HG03196 (cell line): ENCODE measurements around the gene TTC12.

Experiments used
- ATAC-seq: cut with Tn5 transposase; IDR thresholded peaks from one replicate; pipeline ENCODE4 v1.9.1; 2021; ENCODE audit not compliant: unreplicated experiment

TTC12 gene

GRCh38 chr11:113370634-113371033, 56.3 kb downstream of the TTC12 start:
- no peak for ATAC-seq

GRCh38 chr11:113372309-113372708, 57.9 kb downstream of the TTC12 start:
- no peak for ATAC-seq

GRCh38 chr11:113373306-113373705, 58.9 kb downstream of the TTC12 start:
- no peak for ATAC-seq

GRCh38 chr11:113373981-113374560, 59.7 kb downstream of the TTC12 start:
- no peak for ATAC-seq

- no peak for ATAC-seq
Observed at GRCh38 chr11:113375402-113375801, 61.0 kb downstream of the TTC12 start.

GRCh38 chr11:113376156-113376555, 61.8 kb downstream of the TTC12 start:
- no peak for ATAC-seq

- no peak for ATAC-seq
Observed at GRCh38 chr11:113377681-113378412, 63.5 kb downstream of the TTC12 start.

GRCh38 chr11:113378692-113379091, 64.3 kb downstream of the TTC12 start:
- ATAC-seq: no peak

- ATAC-seq: no peak
Observed at GRCh38 chr11:113382121-113382520, 67.7 kb downstream of the TTC12 start.

GRCh38 chr11:113384551-113384950, 70.2 kb downstream of the TTC12 start:
- ATAC-seq: no peak

GRCh38 chr11:113385749-113386148, 71.4 kb downstream of the TTC12 start:
- ATAC-seq: no peak

GRCh38 chr11:113386866-113387265, 72.5 kb downstream of the TTC12 start:
- ATAC-seq: no peak

- no peak for ATAC-seq
Observed at GRCh38 chr11:113387605-113388211, 73.3 kb downstream of the TTC12 start, which contains the start of gene ANKK1. ANKK1 (plus strand) TSS chr11:113387779; CDS start chr11:113387885, 106 bp downstream.

- no peak for ATAC-seq
Observed at GRCh38 chr11:113389272-113389671, 74.9 kb downstream of the TTC12 start.

GRCh38 chr11:113392236-113392921, 78.0 kb downstream of the TTC12 start:
- no peak for ATAC-seq

GRCh38 chr11:113393501-113393985, 79.2 kb downstream of the TTC12 start:
- no peak for ATAC-seq

- no peak for ATAC-seq
Observed at GRCh38 chr11:113394919-113395318, 80.5 kb downstream of the TTC12 start.

GRCh38 chr11:113395782-113396336, 81.5 kb downstream of the TTC12 start:
- no peak for ATAC-seq

- ATAC-seq: no peak
Observed at GRCh38 chr11:113396690-113397089, 82.3 kb downstream of the TTC12 start.

GRCh38 chr11:113397212-113397611, 82.8 kb downstream of the TTC12 start:
- no peak for ATAC-seq

- ATAC-seq: no peak
Observed at GRCh38 chr11:113397821-113398220, 83.4 kb downstream of the TTC12 start.
